ENCODE data around the gene PHLPP2.

- TF ChIP-seq POLR2A (IDR thresholded peaks at IDR 0.05) (no peak), CTCF (IDR thresholded peaks at IDR 0.05) (no peak)
Observed at GRCh38 chr16:71670537-71670936, 54.0 kb downstream of the PHLPP2 start.
